ENCODE data around the gene CD37.

The CD37 gene

GRCh38 chr19:49383599-49383998 is 48.4 kb downstream of the CD37 start:
- no peak for DNase-seq

DNA sequence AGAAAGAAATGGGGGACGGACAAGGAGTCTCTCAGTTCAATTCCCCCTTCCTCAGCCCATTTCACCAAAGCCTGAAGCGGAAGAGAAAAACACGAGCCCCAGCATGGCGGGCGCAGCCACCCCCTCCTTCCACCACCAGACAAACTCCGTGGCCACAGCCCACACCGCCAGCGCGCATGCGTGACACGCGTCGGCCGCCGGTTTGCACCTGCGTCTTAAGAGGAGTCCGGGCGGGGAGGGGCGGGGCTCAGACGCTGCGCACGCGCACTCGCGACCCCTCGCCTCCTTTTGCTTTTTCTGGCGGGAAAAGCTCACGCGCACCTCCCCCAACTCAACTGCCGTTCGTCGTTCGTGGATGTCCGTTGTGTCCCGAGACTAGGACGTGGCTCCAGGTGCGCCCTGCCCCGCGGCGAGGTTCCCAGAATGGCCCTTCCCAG is 52.7 kb downstream of the CD37 start, which contains the start of gene KASH5:
Gene KASH5, plus strand, starts transcription at position 314 of the 437 bp plus-strand sequence. CDS start 2,635 bp downstream, outside the sequence.
- DNase-seq = peak; percentile 93

GRCh38 chr19:49389406-49389805 is 54.2 kb downstream of the CD37 start:
- DNase-seq = no peak
